ENCODE measurements around the gene ADAM10.

DNA sequence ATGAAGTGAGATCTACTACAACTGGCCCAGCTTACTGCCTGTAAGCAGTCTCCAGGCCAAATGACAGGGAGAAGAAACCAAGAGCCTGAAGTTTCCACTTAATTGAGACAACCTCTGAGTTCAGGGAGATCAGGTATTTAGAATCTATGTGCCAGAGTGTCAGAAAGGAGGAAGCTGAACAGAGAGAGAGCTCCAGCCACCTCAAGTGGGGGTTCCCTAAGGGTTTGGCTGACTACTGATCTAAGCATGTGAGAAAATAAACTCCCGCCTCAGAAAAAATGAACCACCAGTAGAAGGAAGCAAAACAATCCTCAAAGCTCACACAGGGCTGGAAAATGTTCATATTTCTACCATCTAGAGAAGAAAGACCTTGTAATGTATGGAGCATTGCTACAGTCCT is 25.0 kb downstream of the ADAM10 start:
- TF ChIP-seq, protein P1, sequence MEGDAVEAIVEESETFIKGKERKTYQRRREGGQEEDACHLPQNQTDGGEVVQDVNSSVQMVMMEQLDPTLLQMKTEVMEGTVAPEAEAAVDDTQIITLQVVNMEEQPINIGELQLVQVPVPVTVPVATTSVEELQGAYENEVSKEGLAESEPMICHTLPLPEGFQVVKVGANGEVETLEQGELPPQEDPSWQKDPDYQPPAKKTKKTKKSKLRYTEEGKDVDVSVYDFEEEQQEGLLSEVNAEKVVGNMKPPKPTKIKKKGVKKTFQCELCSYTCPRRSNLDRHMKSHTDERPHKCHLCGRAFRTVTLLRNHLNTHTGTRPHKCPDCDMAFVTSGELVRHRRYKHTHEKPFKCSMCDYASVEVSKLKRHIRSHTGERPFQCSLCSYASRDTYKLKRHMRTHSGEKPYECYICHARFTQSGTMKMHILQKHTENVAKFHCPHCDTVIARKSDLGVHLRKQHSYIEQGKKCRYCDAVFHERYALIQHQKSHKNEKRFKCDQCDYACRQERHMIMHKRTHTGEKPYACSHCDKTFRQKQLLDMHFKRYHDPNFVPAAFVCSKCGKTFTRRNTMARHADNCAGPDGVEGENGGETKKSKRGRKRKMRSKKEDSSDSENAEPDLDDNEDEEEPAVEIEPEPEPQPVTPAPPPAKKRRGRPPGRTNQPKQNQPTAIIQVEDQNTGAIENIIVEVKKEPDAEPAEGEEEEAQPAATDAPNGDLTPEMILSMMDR (IDR thresholded peaks at IDR 0.05), result no peak
- TF ChIP-seq ZFX (IDR thresholded peaks at IDR 0.05; ENCODE audit: borderline replicate concordance), result no peak
